Adipocyte (in vitro differentiated cells): ENCODE measurements around the gene ARHGAP6.
"Not testable (repeated sequence)": the region's sequence is repeated elsewhere in the genome, so short reads cannot be mapped to it uniquely, and the experiment has no call there.

Experiments used
- DNase-seq: peaks from one replicate; pipeline ENCODE4 v3.0.0-alpha.2; 2015; ENCODE audit warnings: low read depth
- H3K27me3 ChIP-seq: replicated peaks from 2 replicates; pipeline ENCODE4 v1.7.0; 2013; ENCODE audit warnings: mild to moderate bottlenecking, low read length, moderate library complexity; ENCODE audit not compliant: control insufficient read depth, insufficient read depth
- H3K36me3 ChIP-seq: 2 replicates; pipeline ENCODE4 v1.7.0; 2013; ENCODE audit warnings: low read length, mild to moderate bottlenecking, moderate library complexity; ENCODE audit not compliant: control insufficient read depth, insufficient read depth, severe bottlenecking
- H3K4me1 ChIP-seq: 2 replicates; pipeline ENCODE4 v1.7.0; 2013; ENCODE audit warnings: mild to moderate bottlenecking, low read length, moderate library complexity; ENCODE audit not compliant: control insufficient read depth, insufficient read depth
- H3K4me3 ChIP-seq: 2 replicates; pipeline ENCODE4 v1.7.0; 2013; ENCODE audit warnings: mild to moderate bottlenecking, low read length, moderate library complexity
- H3K9ac ChIP-seq: 2 replicates; pipeline ENCODE4 v1.7.0; 2013; ENCODE audit warnings: mild to moderate bottlenecking, low read length, moderate library complexity
- H3K9me3 ChIP-seq: 2 replicates; pipeline ENCODE4 v1.7.0; 2013; ENCODE audit warnings: mild to moderate bottlenecking, low read length, moderate library complexity; ENCODE audit not compliant: control insufficient read depth

ARHGAP6 gene

DNA sequence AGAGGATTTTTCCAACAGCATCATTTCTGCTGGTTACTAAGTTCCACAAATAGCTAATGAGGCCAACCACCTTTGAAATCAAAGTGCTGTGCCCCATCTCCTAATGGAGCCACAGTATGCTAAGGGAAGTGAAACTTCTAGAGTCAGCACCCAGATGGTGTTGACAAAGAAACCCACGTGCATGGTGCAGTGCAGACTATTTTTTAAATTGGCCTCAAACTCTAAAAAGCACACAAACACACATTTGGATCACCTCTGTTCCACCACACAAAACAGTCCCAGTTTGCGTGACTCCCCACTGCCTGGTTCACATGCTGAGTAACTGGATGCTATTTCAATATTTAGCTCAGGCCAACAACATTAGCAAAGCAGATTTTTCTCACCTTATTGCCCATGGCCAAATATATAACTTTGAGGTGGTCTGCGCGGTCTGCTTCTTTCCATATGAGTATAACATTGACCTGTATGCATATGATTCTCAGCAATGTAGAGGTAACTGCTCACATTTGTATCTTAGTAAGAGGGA lies 302.6 kb downstream of the ARHGAP6 start:
- Histone ChIP-seq H3K36me3 (no peaks in the 10 kb centered on the region), H3K4me1 (no peaks in the 10 kb centered on the region), H3K4me3 (no peak overlapping the region), H3K9me3 (peaks cover 7% of the 10 kb centered on the region), H3K27me3 (no peaks in the 10 kb centered on the region), H3K9ac (no peak overlapping the region)
- DNase-seq, result no peak

GRCh38 chrX:11361666-11362065 lies 304.1 kb downstream of the ARHGAP6 start:
- not testable (repeated sequence) for H3K36me3 ChIP-seq, H3K4me1 ChIP-seq, H3K4me3 ChIP-seq, H3K9me3 ChIP-seq, DNase-seq, H3K27me3 ChIP-seq, H3K9ac ChIP-seq

DNA sequence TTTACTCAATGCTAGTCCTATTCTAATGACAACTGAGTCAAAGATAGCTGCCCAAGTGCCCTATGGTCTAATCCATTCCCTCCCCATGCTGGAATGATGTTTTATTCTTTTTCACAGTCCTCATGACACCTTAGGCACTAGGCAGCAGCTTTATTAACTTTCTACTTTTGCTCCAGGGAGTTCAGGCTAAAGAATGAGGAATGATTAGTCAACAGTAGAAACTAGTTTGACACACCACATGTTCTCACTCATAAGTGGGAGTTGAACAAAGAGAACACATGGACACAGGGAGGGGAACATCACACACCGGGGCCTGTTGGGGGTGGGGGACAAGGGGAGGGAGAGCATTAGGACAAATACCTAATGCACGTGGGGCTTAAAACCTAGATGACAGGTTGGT lies 309.8 kb downstream of the ARHGAP6 start:
- H3K9me3 ChIP-seq, DNase-seq, H3K27me3 ChIP-seq, H3K36me3 ChIP-seq, H3K9ac ChIP-seq, H3K4me3 ChIP-seq: not testable (repeated sequence)
- H3K4me1 ChIP-seq, result peaks cover 22% of the 10 kb centered on the region

GRCh38 chrX:11355259-11355909 lies 310.3 kb downstream of the ARHGAP6 start:
- H3K27me3 ChIP-seq, result no peaks in the 10 kb centered on the region
- H3K9ac ChIP-seq, result no peak overlapping the region
- no peak for DNase-seq
- H3K36me3 ChIP-seq, result no peaks in the 10 kb centered on the region
- H3K4me3 ChIP-seq, result no peak overlapping the region
- H3K9me3 ChIP-seq, result no peaks in the 10 kb centered on the region
- H3K4me1 ChIP-seq, result peaks cover 22% of the 10 kb centered on the region

- no peak overlapping the region for H3K4me3 ChIP-seq
- H3K9me3 ChIP-seq, result no peaks in the 10 kb centered on the region
- no peak for DNase-seq
- no peaks in the 10 kb centered on the region for H3K36me3 ChIP-seq
- no peak overlapping the region for H3K9ac ChIP-seq
- no peaks in the 10 kb centered on the region for H3K27me3 ChIP-seq
- H3K4me1 ChIP-seq, result peaks cover 22% of the 10 kb centered on the region
Measured at GRCh38 chrX:11352296-11352741, 313.4 kb downstream of the ARHGAP6 start.

- Histone ChIP-seq H3K4me3 (peak overlapping the region; percentile 73), H3K9ac (peak overlapping the region; percentile 71), H3K4me1 (peaks cover 22% of the 10 kb centered on the region), H3K27me3 (no peaks in the 10 kb centered on the region), H3K9me3 (no peaks in the 10 kb centered on the region), H3K36me3 (no peaks in the 10 kb centered on the region)
- DNase-seq, result no peak
Measured at GRCh38 chrX:11351375-11352295, 314.1 kb downstream of the ARHGAP6 start.

- no peaks in the 10 kb centered on the region for H3K36me3 ChIP-seq
- peak overlapping the region; percentile 8 for H3K4me3 ChIP-seq
- peak; percentile 38 for DNase-seq
- no peaks in the 10 kb centered on the region for H3K27me3 ChIP-seq
- peak overlapping the region; percentile 71 for H3K9ac ChIP-seq
- H3K4me1 ChIP-seq, result peaks cover 22% of the 10 kb centered on the region
- H3K9me3 ChIP-seq, result no peaks in the 10 kb centered on the region
Measured at GRCh38 chrX:11349661-11350337, 315.9 kb downstream of the ARHGAP6 start.

DNA sequence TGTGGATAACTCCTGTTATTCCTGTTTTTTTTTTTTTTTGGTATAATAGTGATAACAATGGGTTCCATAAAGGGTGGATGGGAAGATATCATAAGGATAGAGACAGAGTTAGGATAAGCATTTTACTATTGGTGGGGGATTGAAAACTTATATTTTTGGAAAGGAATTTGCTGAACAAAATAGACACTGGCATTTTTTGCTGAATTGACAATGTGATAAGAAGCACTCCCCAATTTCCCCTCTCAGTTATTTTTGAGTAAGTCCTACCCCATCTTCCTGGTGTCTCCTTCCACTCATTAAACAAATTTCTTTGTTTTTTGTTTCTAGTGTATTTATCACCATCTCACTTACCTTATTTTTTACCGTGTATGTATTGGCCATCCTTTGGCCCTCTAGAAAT lies 316.7 kb downstream of the ARHGAP6 start:
- Histone ChIP-seq H3K4me3 (no peak overlapping the region), H3K36me3 (no peaks in the 10 kb centered on the region), H3K4me1 (peaks cover 22% of the 10 kb centered on the region), H3K9ac (no peak overlapping the region), H3K9me3 (no peaks in the 10 kb centered on the region), H3K27me3 (no peaks in the 10 kb centered on the region)
- no peak for DNase-seq

- Histone ChIP-seq H3K4me3 (no peak overlapping the region), H3K27me3 (no peaks in the 10 kb centered on the region), H3K4me1 (peaks cover 12% of the 10 kb centered on the region), H3K9me3 (no peaks in the 10 kb centered on the region), H3K36me3 (no peaks in the 10 kb centered on the region), H3K9ac (no peak overlapping the region)
- no peak for DNase-seq
Measured at GRCh38 chrX:11347300-11347699, 318.4 kb downstream of the ARHGAP6 start.

DNA sequence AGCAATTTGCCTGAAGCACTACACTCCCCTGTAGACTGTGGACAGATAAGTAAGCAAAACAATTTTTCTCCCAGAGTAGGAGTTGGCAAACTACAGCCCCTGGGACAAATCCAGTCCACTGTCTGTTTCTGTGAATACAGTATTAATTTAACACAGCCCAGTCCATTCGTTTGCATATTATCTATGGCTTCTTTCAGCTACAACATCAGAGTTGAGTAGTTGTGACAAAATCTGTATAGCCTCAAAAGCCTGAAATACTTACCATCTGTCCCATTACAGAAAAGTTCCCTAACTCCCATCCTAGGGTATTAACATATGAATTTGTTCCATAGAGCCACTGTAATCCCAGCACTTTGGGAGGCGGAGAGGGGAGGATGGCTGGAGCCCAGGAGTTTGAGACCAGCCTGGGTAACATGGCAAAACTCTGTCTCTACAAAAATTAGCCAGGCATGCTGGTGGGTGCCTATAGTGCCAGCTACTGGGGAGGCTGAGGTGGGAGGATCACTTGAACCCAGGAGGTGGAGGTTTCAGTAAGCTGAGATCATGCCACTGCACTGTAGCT lies 319.5 kb downstream of the ARHGAP6 start:
- no peak overlapping the region for H3K4me3 ChIP-seq
- H3K36me3 ChIP-seq, result no peaks in the 10 kb centered on the region
- H3K4me1 ChIP-seq, result peaks cover 11% of the 10 kb centered on the region
- no peaks in the 10 kb centered on the region for H3K9me3 ChIP-seq
- no peaks in the 10 kb centered on the region for H3K27me3 ChIP-seq
- H3K9ac ChIP-seq, result no peak overlapping the region
- peak; percentile 14 for DNase-seq

- DNase-seq, result no peak
- Histone ChIP-seq H3K9ac (no peak overlapping the region), H3K4me1 (peaks cover 12% of the 10 kb centered on the region), H3K9me3 (no peaks in the 10 kb centered on the region), H3K36me3 (no peaks in the 10 kb centered on the region), H3K4me3 (no peak overlapping the region), H3K27me3 (no peaks in the 10 kb centered on the region)
Measured at GRCh38 chrX:11342673-11343072, 323.0 kb downstream of the ARHGAP6 start.
